Pancreas (tissue), 10 donors: ENCODE measurements around the gene TIMM17B. TPM values are rescaled to one million over a fixed set of nuclear protein-coding genes. Genes with fewer than 3 reads are reported as not detected.

Experiments
- ATAC-seq, 4 donors: fragments of 200-7000 bp; cut with Tn5 transposase; one replicate each; pipeline versions ENCODE4 v1.8.0 to v1.9.1; 2020; ENCODE audit warnings: mild to moderate bottlenecking in 4 of 4, moderate library complexity in 4 of 4
- DNase-seq, 6 donors: peaks; one replicate each; pipeline ENCODE4 v3.0.0-alpha.2; 2020
- FAIRE-seq: peaks from 2 replicates; lab custom pipeline; 2012; peaks lifted over from hg19 to GRCh38; lab: Jason Lieb, UNC
- H3K27ac ChIP-seq, 4 donors: fragments of 200-600 bp; sonication (generic); 1 replicate in 3 of 4; 2 replicates in 1 of 4; pipeline versions ENCODE4 v1.5.0 to v1.8.0; 2020
- H3K27me3 ChIP-seq, 4 donors: fragments of 200-600 bp; one replicate each; pipeline ENCODE4 v1.8.0; 2021
- H3K36me3 ChIP-seq, 3 donors: fragments of 200-600 bp; sonication (generic) in 1 of 3; one replicate each; pipeline versions ENCODE4 v1.5.0 to v1.8.0; 2020 to 2021
- H3K4me1 ChIP-seq, 3 donors: fragments of 200-600 bp; one replicate each; pipeline ENCODE4 v1.8.0; 2021
- H3K4me3 ChIP-seq, 4 donors: fragments of 200-600 bp; sonication (generic) in 2 of 4; one replicate each; pipeline versions ENCODE4 v1.5.0 to v1.8.0; 2020 to 2021
- H3K9me3 ChIP-seq, 4 donors: fragments of 200-600 bp; one replicate each; pipeline ENCODE4 v1.8.0; 2021
- WGBS, 2 donors: extraction: QIAGEN DNeasy Blood & Tissue Kit; methylation state at CpG; one replicate each; pipeline ENCODE4 v1.1.7; 2013; 5-methylcytosine and 5-hydroxymethylcytosine counted together
- intact Hi-C, 3 donors: fragments of 100-400 bp; cut with DNase I; formaldehyde crosslinking; loops; one replicate each; pipeline versions ENCODE4 v1.11.1 to v1.14.2; 2022
- polyA plus RNA-seq, 2 donors: library from polyadenylated mRNA; stranded (reverse); fragments of 200-250 nt; gene quantifications; one replicate each; pipeline ENCODE4 v1.2.3, GENCODE V29; 2013
- total RNA-seq, 6 donors: library from RNA; stranded (reverse); fragmentation: NEBNext Ultra II Directional in 4 of 6; extraction: Animal tissue kit (Norgen Biotek cat#: 25700) in 4 of 6; gene quantifications; one replicate each; pipeline versions ENCODE4 v1.2.1 to v1.2.4, GENCODE V29; 2021 to 2023
- TF ChIP-seq, protein P1 (sequence below), 4 donors: fragments of 200-600 bp; sonication (generic) in 3 of 4; IDR thresholded peaks; one replicate each; pipeline versions ENCODE4 v1.5.0 to v1.8.0; 2021; ENCODE audit warnings: antibody characterized with exemption in 4 of 4
- donor health status: healthy with polysubstance abuse.
- donor health status: DM: no; HTN: no; CAD: no; lungs with moderate emphysema.
- donor health status: DM: no; HTN: no; CAD: no.
- donor health status: control.
- donor health status: control.
- donor health status: Bipolar disorder and iron deficiency.
- donor health status: DM: yes; HTN: yes; CAD: no.
- donor health status: DM: no; HTN: no; CAD: no.
- donor health status: DM: no; HTN: no; CAD: no.
- donor health status: DM: yes; HTN: yes; CAD: no.

TIMM17B gene
- total and polyA plus RNA-seq, 8 donors = 15.7 to 48.9 (median 22.5) TPM

DNA sequence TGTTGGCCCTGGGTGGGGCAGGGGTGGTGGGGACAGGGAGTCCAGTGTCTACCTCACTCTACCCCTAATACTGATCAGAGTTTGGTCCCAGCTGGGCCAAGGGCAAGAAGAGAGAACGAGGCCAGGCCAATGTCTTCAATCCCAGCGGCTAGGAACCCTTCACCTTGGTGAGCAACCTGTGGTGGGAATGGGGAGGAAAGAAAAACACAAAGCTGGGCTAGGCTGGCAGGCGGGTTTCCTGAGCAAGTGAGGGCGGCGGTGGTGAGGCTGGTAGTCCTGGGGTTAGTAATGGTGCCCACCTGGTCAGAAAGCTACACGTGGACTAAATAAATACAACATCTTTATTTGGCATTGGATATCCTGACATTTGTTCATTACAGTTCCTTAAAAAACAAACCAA lies 5.7 kb upstream of the TIMM17B start:
- Histone ChIP-seq H3K4me1 (no peaks in the 10 kb centered on the region), H3K27ac (no peak overlapping the region), H3K4me3 (no peak overlapping the region), H3K36me3 (peaks cover 0 to 5% (median 5%) of the 10 kb centered on the region in 3 donors), H3K9me3 (no peaks in the 10 kb centered on the region), H3K27me3 (no peaks in the 10 kb centered on the region)
- TF ChIP-seq, protein P1, sequence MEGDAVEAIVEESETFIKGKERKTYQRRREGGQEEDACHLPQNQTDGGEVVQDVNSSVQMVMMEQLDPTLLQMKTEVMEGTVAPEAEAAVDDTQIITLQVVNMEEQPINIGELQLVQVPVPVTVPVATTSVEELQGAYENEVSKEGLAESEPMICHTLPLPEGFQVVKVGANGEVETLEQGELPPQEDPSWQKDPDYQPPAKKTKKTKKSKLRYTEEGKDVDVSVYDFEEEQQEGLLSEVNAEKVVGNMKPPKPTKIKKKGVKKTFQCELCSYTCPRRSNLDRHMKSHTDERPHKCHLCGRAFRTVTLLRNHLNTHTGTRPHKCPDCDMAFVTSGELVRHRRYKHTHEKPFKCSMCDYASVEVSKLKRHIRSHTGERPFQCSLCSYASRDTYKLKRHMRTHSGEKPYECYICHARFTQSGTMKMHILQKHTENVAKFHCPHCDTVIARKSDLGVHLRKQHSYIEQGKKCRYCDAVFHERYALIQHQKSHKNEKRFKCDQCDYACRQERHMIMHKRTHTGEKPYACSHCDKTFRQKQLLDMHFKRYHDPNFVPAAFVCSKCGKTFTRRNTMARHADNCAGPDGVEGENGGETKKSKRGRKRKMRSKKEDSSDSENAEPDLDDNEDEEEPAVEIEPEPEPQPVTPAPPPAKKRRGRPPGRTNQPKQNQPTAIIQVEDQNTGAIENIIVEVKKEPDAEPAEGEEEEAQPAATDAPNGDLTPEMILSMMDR (IDR thresholded peaks at IDR 0.05) = no peak
- DNase-seq (no peak), FAIRE-seq (no peak), ATAC-seq (no peak)
- intact Hi-C loops = no loop called here
- 82% methylated on average over 6 of the region's 6 CpGs for WGBS, 2 donors

DNA sequence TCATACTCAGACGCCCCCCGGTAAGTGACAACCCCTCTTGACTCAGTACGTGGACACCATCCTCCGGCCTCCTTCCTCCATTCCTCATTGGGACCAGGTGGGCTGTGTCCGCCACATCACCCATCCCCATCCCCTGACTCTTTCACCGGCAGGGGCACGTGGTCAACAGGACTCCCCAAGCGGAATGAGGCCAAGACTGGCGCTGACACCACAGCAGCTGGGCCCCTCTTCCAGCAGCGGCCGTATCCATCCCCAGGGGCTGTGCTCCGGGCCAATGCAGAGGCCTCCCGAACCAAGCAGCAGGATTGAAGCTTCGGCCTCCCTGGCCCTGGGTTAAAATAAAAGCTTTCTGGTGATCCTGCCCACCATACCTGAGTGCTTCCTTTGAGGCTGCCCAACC lies 5.2 kb upstream of the TIMM17B start:
- ATAC-seq (no peak), FAIRE-seq (no peak), DNase-seq (no peak)
- Histone ChIP-seq H3K4me3 (no peak overlapping the region), H3K27ac (no peak overlapping the region), H3K9me3 (no peaks in the 10 kb centered on the region), H3K36me3 (peaks cover 0 to 5% (median 5%) of the 10 kb centered on the region in 3 donors), H3K27me3 (no peaks in the 10 kb centered on the region), H3K4me1 (no peaks in the 10 kb centered on the region)
- 86 to 89% methylated on average over 14 of the region's 14 CpGs for WGBS, 2 donors
- intact Hi-C loops = no loop called here
- TF ChIP-seq, protein P1 (IDR thresholded peaks at IDR 0.05) = no peak

DNA sequence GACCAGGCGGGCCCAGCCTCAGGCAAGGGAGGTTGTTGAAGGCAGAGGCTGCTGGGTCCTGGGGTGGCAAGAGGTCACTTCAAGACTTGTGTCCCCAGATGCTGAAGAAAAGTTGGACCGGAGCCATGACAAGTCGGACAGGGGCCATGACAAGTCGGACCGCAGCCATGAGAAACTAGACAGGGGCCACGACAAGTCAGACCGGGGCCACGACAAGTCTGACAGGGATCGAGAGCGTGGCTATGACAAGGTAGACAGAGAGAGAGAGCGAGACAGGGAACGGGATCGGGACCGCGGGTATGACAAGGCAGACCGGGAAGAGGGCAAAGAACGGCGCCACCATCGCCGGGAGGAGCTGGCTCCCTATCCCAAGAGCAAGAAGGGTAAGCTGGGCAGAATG lies 4.6 kb upstream of the TIMM17B start:
- intact Hi-C loops = no loop called here
- TF ChIP-seq, protein P1 (IDR thresholded peaks at IDR 0.05) = no peak
- H3K36me3 ChIP-seq = peaks cover 0 to 5% (median 5%) of the 10 kb centered on the region in 3 donors
- no peaks in the 10 kb centered on the region for H3K9me3 ChIP-seq
- no peaks in the 10 kb centered on the region for H3K27me3 ChIP-seq
- DNase-seq (peak in 1 of 6 donors; percentile 64), FAIRE-seq (no peak), ATAC-seq (no peak)
- WGBS, 2 donors = 88 to 92% methylated on average over 20 of the region's 20 CpGs
- H3K27ac ChIP-seq = no peak overlapping the region
- H3K4me3 ChIP-seq = no peak overlapping the region
- H3K4me1 ChIP-seq = no peaks in the 10 kb centered on the region

DNA sequence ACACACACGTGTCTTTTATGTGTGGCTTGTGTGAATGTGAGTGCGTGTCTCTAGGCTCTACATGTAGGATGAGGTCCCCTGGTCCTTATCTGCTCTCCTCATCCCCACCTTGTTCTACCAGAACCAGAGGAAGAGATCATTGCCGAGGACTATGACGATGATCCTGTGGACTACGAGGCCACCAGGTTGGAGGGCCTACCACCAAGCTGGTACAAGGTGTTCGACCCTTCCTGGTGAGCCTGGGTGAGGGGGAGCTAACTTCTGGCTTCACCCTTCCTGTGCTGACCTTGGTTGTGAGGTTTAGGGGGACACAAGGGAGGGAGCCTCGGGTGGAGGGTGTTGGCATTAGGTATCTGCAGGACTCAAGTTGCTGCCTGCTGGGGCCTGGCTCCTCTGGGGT lies 3.5 kb upstream of the TIMM17B start:
- Histone ChIP-seq H3K27ac (no peak overlapping the region), H3K4me3 (no peak overlapping the region), H3K4me1 (peaks cover 0 to 3% (median 0%) of the 10 kb centered on the region in 3 donors), H3K36me3 (peaks cover 0 to 5% (median 5%) of the 10 kb centered on the region in 3 donors), H3K27me3 (no peaks in the 10 kb centered on the region), H3K9me3 (no peaks in the 10 kb centered on the region)
- ATAC-seq (no peak), DNase-seq (no peak), FAIRE-seq (no peak)
- TF ChIP-seq, protein P1 (IDR thresholded peaks at IDR 0.05) = no peak
- intact Hi-C loops = no loop called here
- WGBS, 2 donors = 76 to 87% methylated on average over 7 of the region's 7 CpGs

DNA sequence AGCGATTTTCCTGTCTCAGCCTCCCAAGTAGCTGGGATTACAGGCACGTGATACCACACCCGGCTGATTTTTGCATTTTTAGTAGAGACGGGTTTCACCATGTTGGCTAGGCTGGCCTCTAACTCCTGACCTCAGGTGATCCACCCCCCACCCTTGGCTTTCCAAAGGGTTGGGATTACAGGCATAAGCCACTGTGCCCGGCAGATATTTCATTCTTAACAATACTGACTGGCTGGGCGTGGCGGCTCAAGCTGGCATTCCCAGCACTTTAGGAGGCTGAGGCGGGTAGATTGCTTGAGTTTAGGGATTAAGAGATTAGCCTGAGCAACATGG lies 1.5 kb upstream of the TIMM17B start:
- Histone ChIP-seq H3K4me1 (peaks cover 0 to 3% (median 0%) of the 10 kb centered on the region in 3 donors), H3K27ac (no peak overlapping the region), H3K9me3 (no peaks in the 10 kb centered on the region), H3K36me3 (peaks cover 0 to 5% (median 0%) of the 10 kb centered on the region in 3 donors), H3K4me3 (peak overlapping the region in 1 of 4 donors; percentile 57), H3K27me3 (no peaks in the 10 kb centered on the region)
- intact Hi-C loops = no loop called here
- DNase-seq = no peak
- 66 to 73% methylated on average over 8 of the region's 8 CpGs for WGBS, 2 donors
- TF ChIP-seq, protein P1 (IDR thresholded peaks at IDR 0.05) = no peak
- FAIRE-seq = no peak
- no peak for ATAC-seq
